ENCODE results near the gene MOGAT3. TPM values are rescaled to one million over a fixed set of nuclear protein-coding genes. Genes with fewer than 3 reads are reported as not detected.
A peak's percentile ranks its signal among the peaks of the same experiment; 100 is the strongest.

Gene MOGAT3
- total and polyA plus RNA-seq, 4 donors: 5.4 TPM; not detected in 3

DNA sequence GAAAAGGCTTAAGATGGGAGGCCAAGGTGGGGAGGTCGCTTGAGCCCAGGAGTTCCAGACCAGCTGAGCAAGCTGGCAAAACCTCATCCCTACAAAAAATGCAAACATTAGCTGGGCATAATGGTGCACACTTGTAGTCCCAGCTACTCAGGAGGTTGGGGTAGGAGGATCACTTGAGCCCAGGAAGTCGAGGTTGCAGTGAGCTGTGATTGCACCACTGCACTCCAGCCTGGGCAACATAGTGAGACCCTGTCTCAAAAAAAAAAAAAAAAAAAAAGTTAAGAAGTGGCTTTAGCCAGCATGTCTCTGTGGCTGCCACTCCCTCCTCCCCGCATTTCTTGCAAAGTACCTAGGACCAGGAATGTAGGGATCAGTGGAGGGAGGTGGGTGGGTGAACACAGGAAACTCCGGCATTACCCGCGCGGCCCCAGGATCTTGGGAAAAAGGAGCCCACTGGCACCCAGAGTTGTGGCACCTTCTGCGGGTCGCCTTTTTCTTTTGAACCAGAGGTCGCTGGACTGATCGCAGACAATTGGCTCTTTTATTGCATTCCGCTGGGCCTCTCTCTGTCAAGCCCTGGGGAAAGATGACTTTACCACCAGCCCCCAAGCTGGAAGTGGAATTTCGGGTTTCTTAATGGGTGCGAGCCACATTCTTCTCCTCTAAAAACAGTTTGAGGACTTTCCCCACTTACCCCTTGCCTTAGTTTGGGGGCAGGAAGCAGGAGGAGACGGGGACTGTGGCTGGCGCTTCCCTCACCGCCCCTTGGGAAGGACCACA lies 39.0 kb downstream of the MOGAT3 start:
- Histone ChIP-seq H3K36me3 (ENCODE audit: control insufficient read depth in 1 of 2, insufficient read depth in 2 of 2, low read length in 1 of 2) (peaks cover 2% of the 10 kb centered on the region in 2 donors), H3K9me3 (ENCODE audit: control insufficient read depth, low read length) (no peaks in the 10 kb centered on the region), H3K4me1 (ENCODE audit: control insufficient read depth in 1 of 2, insufficient read depth in 2 of 2, low read length in 2 of 2) (no peaks in the 10 kb centered on the region), H3K4me3 (ENCODE audit: low read length in 2 of 2) (no peak overlapping the region), H3K27ac (ENCODE audit: low read depth in 1 of 2, low read length in 2 of 2) (no peak overlapping the region), H3K27me3 (ENCODE audit: control insufficient read depth in 1 of 2, insufficient read depth in 2 of 2, low read length in 1 of 2) (peaks cover 0 to 11% of the 10 kb centered on the region in 2 donors)
- DNase-seq (no peak), ATAC-seq (ENCODE audit: low FRiP score) (no peak)
- intact Hi-C loops (cut with DNase I): loop anchor here in 1 of 2 donors (10.0 kb wide), 1 partner anchor 267 kb away; the partner anchor contains the start of gene ACHE
- 86 to 89% methylated on average over 17 of the region's 17 CpGs for WGBS, 2 donors

GRCh38 chr7:101160910-101161309 lies 39.9 kb downstream of the MOGAT3 start:
- no peaks in the 10 kb centered on the region for H3K4me1 ChIP-seq (ENCODE audit: control insufficient read depth in 1 of 2, insufficient read depth in 2 of 2, low read length in 2 of 2)
- no peak for ATAC-seq (ENCODE audit: low FRiP score)
- intact Hi-C loops (cut with DNase I): loop anchor here in 1 of 2 donors (10.0 kb wide), 1 partner anchor 266 kb away; the partner anchor contains the start of gene ACHE

DNA sequence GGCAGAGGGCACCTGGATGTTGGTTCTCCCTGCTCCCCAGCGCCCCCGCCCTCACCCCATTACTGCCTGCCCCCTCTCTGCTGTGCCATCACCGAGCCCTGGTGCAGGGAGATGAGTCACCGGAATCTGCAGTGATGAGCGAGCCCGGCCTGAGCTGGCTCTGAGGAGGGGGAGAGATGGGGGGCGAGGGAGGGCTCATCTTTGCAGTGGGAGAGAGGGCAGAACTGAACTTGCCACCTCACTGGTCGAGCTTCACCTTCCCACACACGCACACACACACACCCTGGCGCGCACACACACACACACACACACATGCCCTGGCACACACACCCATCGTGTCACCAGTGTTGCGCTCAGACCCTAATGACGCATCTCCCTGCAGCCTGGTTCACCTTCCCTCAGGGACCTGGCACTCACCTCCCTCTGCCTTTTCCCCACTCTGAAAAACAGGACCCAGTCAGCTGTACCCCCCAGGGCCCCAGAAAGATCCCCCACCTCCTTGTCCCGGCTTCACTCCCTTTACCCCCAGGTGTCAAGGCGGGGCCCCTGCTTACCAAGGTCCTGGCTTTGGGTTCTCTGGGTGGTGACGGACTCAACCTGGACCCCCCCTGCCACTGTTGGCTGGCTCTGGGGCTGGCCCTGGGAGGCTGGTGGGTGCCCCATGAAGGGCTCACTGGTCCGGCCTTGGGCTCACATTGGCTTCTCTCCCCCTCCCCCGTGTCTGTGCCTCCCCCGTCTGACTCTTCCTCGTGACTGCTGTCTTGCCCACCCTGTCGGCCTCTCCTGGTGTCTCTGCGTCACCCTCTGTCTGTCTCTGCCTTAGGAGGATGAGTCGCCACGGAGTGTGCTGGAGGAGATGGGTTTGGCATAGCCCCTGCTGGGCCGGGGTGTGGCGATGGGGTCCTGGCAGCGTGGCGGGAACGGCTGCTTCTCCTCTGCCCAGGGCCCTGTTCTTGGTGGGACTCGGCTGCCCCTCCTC lies 40.9 kb downstream of the MOGAT3 start:
- H3K9me3 ChIP-seq (ENCODE audit: control insufficient read depth, low read length): no peaks in the 10 kb centered on the region
- H3K27ac ChIP-seq (ENCODE audit: low read depth in 1 of 2, low read length in 2 of 2): no peak overlapping the region
- DNase-seq: no peak
- WGBS, 2 donors: 82 to 90% methylated on average over 31 of the region's 31 CpGs
- no peak for ATAC-seq (ENCODE audit: low FRiP score)
- intact Hi-C loops (cut with DNase I): loop anchor here in 1 of 2 donors (10.0 kb wide), 1 partner anchor 265 kb away; the partner anchor contains the start of gene ACHE
- no peak overlapping the region for H3K4me3 ChIP-seq (ENCODE audit: low read length in 2 of 2)
- peaks cover 0 to 7% of the 10 kb centered on the region in 2 donors for H3K27me3 ChIP-seq (ENCODE audit: control insufficient read depth in 1 of 2, insufficient read depth in 2 of 2, low read length in 1 of 2)
- no peaks in the 10 kb centered on the region for H3K4me1 ChIP-seq (ENCODE audit: control insufficient read depth in 1 of 2, insufficient read depth in 2 of 2, low read length in 2 of 2)
- peaks cover 2% of the 10 kb centered on the region in 2 donors for H3K36me3 ChIP-seq (ENCODE audit: control insufficient read depth in 1 of 2, insufficient read depth in 2 of 2, low read length in 1 of 2)

More at GRCh38 chr7:101160910-101161309, 39.9 kb downstream of the MOGAT3 start:
- H3K4me3 ChIP-seq (ENCODE audit: low read length in 2 of 2): no peak overlapping the region
- no peak for DNase-seq
- H3K27ac ChIP-seq (ENCODE audit: low read depth in 1 of 2, low read length in 2 of 2): no peak overlapping the region
- H3K27me3 ChIP-seq (ENCODE audit: control insufficient read depth in 1 of 2, insufficient read depth in 2 of 2, low read length in 1 of 2): peaks cover 0 to 11% of the 10 kb centered on the region in 2 donors
- no peaks in the 10 kb centered on the region for H3K9me3 ChIP-seq (ENCODE audit: control insufficient read depth, low read length)
- H3K36me3 ChIP-seq (ENCODE audit: control insufficient read depth in 1 of 2, insufficient read depth in 2 of 2, low read length in 1 of 2): peaks cover 2% of the 10 kb centered on the region in 2 donors

DNA sequence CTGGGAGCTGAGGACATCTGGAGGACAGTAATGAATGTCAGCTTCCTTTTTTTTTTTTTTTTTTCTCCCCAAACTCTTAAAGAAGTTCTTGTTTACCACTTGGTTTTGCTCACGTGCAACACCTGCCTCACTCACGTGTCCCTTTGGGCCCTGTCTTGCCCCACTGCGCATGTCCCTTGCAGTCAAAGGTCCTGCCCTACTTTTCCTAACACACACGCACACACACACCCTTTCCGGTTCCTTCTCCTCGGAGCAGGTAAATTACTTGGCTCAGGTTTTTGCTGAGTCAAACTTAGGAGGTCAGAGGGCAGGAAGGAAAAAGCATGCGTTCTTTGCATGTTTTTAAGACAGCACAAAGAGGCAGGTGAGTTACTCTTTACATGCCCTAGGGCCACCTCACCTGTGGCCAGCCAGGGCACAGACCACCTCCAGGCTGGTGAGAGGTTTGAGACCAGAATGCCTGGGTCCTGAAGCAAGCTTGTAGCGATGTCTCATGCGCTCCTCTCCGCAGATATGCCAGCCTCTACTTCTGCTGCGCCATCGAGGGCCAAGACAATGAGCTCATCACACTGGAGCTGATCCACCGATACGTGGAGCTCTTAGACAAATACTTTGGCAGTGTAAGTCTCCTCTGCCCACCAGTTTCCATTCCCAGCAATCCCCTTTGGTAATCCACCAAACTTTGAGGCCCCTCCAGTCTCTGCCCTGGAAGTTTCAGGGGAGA lies 43.8 kb downstream of the MOGAT3 start:
- no peak overlapping the region for H3K4me3 ChIP-seq (ENCODE audit: low read length in 2 of 2)
- H3K4me1 ChIP-seq (ENCODE audit: control insufficient read depth in 1 of 2, insufficient read depth in 2 of 2, low read length in 2 of 2): no peaks in the 10 kb centered on the region
- DNase-seq (no peak), ATAC-seq (ENCODE audit: low FRiP score) (no peak)
- no peak overlapping the region for H3K27ac ChIP-seq (ENCODE audit: low read depth in 1 of 2, low read length in 2 of 2)
- H3K9me3 ChIP-seq (ENCODE audit: control insufficient read depth, low read length): no peaks in the 10 kb centered on the region
- 92 to 93% methylated on average over 14 of the region's 14 CpGs for WGBS, 2 donors
- H3K36me3 ChIP-seq (ENCODE audit: control insufficient read depth in 1 of 2, insufficient read depth in 2 of 2, low read length in 1 of 2): peaks cover 2% of the 10 kb centered on the region in 2 donors
- intact Hi-C loops (cut with DNase I): no loop called here
- no peaks in the 10 kb centered on the region for H3K27me3 ChIP-seq (ENCODE audit: control insufficient read depth in 1 of 2, insufficient read depth in 2 of 2, low read length in 1 of 2)

DNA sequence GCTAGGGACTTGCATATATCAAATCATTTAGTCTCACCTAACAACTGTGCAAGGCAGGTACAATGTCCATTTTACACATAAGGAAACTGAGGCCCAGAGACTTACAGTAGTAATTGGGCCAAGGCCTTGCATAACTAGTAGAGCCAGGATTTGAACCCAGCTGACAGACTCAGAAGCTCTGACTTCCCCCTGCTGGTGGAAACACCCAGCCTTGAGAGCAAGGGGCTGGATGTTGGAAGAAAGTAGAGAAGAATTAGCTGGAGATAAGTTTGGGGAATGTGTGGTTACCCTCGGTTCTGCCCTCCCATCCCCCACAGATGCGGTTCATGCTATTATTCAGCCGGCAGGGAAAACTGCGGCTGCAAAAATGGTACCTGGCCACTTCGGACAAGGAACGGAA lies 44.6 kb downstream of the MOGAT3 start:
- DNase-seq (no peak), ATAC-seq (ENCODE audit: low FRiP score) (no peak)
- Histone ChIP-seq H3K4me3 (ENCODE audit: low read length in 2 of 2) (no peak overlapping the region), H3K4me1 (ENCODE audit: control insufficient read depth in 1 of 2, insufficient read depth in 2 of 2, low read length in 2 of 2) (no peaks in the 10 kb centered on the region), H3K9me3 (ENCODE audit: control insufficient read depth, low read length) (no peaks in the 10 kb centered on the region), H3K27me3 (ENCODE audit: control insufficient read depth in 1 of 2, insufficient read depth in 2 of 2, low read length in 1 of 2) (no peaks in the 10 kb centered on the region), H3K27ac (ENCODE audit: low read depth in 1 of 2, low read length in 2 of 2) (no peak overlapping the region), H3K36me3 (ENCODE audit: control insufficient read depth in 1 of 2, insufficient read depth in 2 of 2, low read length in 1 of 2) (peaks cover 2% of the 10 kb centered on the region in 2 donors)
- intact Hi-C loops (cut with DNase I): no loop called here
- WGBS, 2 donors: 79 to 81% methylated on average over 6 of the region's 6 CpGs

GRCh38 chr7:101155303-101155702 lies 45.5 kb downstream of the MOGAT3 start:
- H3K4me3 ChIP-seq (ENCODE audit: low read length in 2 of 2): no peak overlapping the region
- intact Hi-C loops (cut with DNase I): no loop called here
- 66 to 76% methylated on average over 4 of the region's 4 CpGs for WGBS, 2 donors
- H3K4me1 ChIP-seq (ENCODE audit: control insufficient read depth in 1 of 2, insufficient read depth in 2 of 2, low read length in 2 of 2): no peaks in the 10 kb centered on the region
- DNase-seq (no peak), ATAC-seq (ENCODE audit: low FRiP score) (no peak)
- H3K9me3 ChIP-seq (ENCODE audit: control insufficient read depth, low read length): no peaks in the 10 kb centered on the region
- peaks cover 2% of the 10 kb centered on the region in 2 donors for H3K36me3 ChIP-seq (ENCODE audit: control insufficient read depth in 1 of 2, insufficient read depth in 2 of 2, low read length in 1 of 2)
- H3K27me3 ChIP-seq (ENCODE audit: control insufficient read depth in 1 of 2, insufficient read depth in 2 of 2, low read length in 1 of 2): no peaks in the 10 kb centered on the region
- no peak overlapping the region for H3K27ac ChIP-seq (ENCODE audit: low read depth in 1 of 2, low read length in 2 of 2)

GRCh38 chr7:101154693-101155102 lies 46.1 kb downstream of the MOGAT3 start:
- Histone ChIP-seq H3K9me3 (ENCODE audit: control insufficient read depth, low read length) (no peaks in the 10 kb centered on the region), H3K4me1 (ENCODE audit: control insufficient read depth in 1 of 2, insufficient read depth in 2 of 2, low read length in 2 of 2) (no peaks in the 10 kb centered on the region), H3K36me3 (ENCODE audit: control insufficient read depth in 1 of 2, insufficient read depth in 2 of 2, low read length in 1 of 2) (peaks cover 2% of the 10 kb centered on the region in 2 donors), H3K27me3 (ENCODE audit: control insufficient read depth in 1 of 2, insufficient read depth in 2 of 2, low read length in 1 of 2) (no peaks in the 10 kb centered on the region), H3K4me3 (ENCODE audit: low read length in 2 of 2) (peak overlapping the region; percentile 59 to 64), H3K27ac (ENCODE audit: low read depth in 1 of 2, low read length in 2 of 2) (no peak overlapping the region)
- intact Hi-C loops (cut with DNase I): no loop called here
- peak; percentile 64 for ATAC-seq (ENCODE audit: low FRiP score)
- WGBS, 2 donors: 0 to 1% methylated on average over 15 to 34 of the region's 34 CpGs
- peak in 1 of 2 donors; percentile 79 for DNase-seq
